ENCODE results near the gene MARVELD1.

The MARVELD1 gene

GRCh38 chr10:97737770-97738265, 24.3 kb downstream of the MARVELD1 start:
- TF ChIP-seq POLR2AphosphoS5 (IDR thresholded peaks at IDR 0.05; ENCODE audit: low read depth, low read length) (no peak), TAF1 (IDR thresholded peaks at IDR 0.05; ENCODE audit: borderline replicate concordance, insufficient read depth, low read length) (no peak), SIN3A (IDR thresholded peaks at IDR 0.05; ENCODE audit: borderline replicate concordance, insufficient read depth, low read length) (no peak)

- TF ChIP-seq POLR2AphosphoS5 (IDR thresholded peaks at IDR 0.05; ENCODE audit: low read depth, low read length) (no peak), TAF1 (IDR thresholded peaks at IDR 0.05; ENCODE audit: borderline replicate concordance, insufficient read depth, low read length) (no peak), SIN3A (IDR thresholded peaks at IDR 0.05; ENCODE audit: borderline replicate concordance, insufficient read depth, low read length) (no peak), FOXP2 (optimal IDR thresholded peaks at IDR 0.05; ENCODE audit: borderline replicate concordance, extremely low read depth, extremely low read length, insufficient read depth) (no peak), REST (IDR thresholded peaks at IDR 0.05; ENCODE audit: insufficient read depth in 1 of 2, low read depth in 2 of 2, low read length in 2 of 2) (no peak)
Observed at GRCh38 chr10:97738616-97739015, 25.1 kb downstream of the MARVELD1 start.

- TF ChIP-seq FOXP2 (optimal IDR thresholded peaks at IDR 0.05; ENCODE audit: borderline replicate concordance, extremely low read depth, extremely low read length, insufficient read depth) (no peak), REST (IDR thresholded peaks at IDR 0.05; ENCODE audit: insufficient read depth in 1 of 2, low read depth in 2 of 2, low read length in 2 of 2) (no peak), SIN3A (IDR thresholded peaks at IDR 0.05; ENCODE audit: borderline replicate concordance, insufficient read depth, low read length) (no peak), TAF1 (IDR thresholded peaks at IDR 0.05; ENCODE audit: borderline replicate concordance, insufficient read depth, low read length) (no peak), POLR2AphosphoS5 (IDR thresholded peaks at IDR 0.05; ENCODE audit: low read depth, low read length) (no peak)
Observed at GRCh38 chr10:97740613-97741012, 27.1 kb downstream of the MARVELD1 start.

DNA sequence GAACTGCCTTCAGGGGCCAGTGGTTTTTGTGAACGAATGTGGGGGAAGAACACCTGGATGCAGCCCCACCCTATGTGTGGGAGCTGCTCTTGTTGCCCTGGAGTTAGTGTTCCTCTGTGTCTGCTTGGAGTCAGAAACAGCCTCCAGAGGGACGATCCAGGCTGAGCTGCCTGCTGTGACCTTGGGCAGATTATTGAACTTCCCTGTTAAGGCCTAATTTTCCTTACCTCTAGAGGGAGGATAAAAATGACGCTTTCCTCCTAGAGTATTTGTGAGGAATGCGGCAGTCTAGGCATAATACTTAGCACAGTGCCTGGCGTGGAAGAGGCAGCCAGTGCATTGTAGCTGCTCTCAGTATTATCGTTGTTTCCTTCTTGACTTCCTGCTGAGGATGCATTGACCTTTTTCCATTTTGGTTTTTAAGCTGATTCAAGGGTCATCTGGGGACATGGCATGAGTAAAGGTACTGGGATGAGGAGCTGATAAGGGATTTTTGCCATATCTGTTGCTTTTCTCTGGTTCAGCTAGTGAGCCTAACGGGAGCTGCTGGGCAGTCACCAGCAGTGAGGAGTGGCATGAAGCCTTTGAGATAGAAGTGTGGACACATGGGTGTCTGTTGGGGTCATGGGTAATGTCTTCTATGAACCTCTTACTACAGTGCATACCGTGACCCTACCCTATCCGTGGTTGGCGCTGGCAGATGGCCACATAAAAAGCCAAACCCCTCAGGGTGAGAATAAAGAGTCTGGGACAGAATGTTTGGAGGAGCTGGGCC, 29.8 kb downstream of the MARVELD1 start:
- TF ChIP-seq REST (IDR thresholded peaks at IDR 0.05; ENCODE audit: insufficient read depth in 1 of 2, low read depth in 2 of 2, low read length in 2 of 2): no peak

DNA sequence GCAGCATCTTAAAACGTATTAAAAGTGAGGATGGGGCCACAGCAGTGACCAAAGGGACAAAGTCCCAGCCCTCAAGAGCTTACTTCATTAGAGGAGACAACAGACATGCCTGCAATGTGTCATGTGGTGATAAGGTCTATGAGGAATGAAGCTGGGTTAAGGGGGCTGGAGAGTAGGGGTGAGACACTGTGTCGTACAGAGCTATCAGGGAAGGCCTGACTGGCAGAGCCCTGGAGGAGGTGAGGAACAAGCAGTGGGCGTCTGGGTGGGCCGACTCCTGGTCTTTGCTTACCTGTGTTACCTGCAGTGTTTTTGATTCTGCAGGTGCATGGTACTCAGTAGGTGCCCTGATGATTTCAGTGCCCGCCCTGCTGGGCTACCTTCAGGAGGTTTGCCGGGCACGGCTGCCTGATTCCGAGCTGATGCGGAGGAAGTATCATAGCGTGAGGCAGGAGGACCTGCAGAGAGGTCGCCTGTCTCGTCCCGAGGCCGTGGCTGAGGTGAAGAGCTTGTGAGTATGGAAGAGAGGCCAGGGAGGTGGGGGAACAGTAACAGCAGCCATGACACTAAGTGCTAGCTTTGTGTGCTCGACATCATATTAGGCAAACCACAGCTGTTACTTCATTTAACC, 31.0 kb downstream of the MARVELD1 start:
- TF ChIP-seq POLR2AphosphoS5 (IDR thresholded peaks at IDR 0.05; ENCODE audit: low read depth, low read length): no peak
- TF ChIP-seq FOXP2 (optimal IDR thresholded peaks at IDR 0.05; ENCODE audit: borderline replicate concordance, extremely low read depth, extremely low read length, insufficient read depth): no peak
- TF ChIP-seq TAF1 (IDR thresholded peaks at IDR 0.05; ENCODE audit: borderline replicate concordance, insufficient read depth, low read length): no peak
- TF ChIP-seq SIN3A (IDR thresholded peaks at IDR 0.05; ENCODE audit: borderline replicate concordance, insufficient read depth, low read length): no peak
- no peak for TF ChIP-seq REST (IDR thresholded peaks at IDR 0.05; ENCODE audit: insufficient read depth in 1 of 2, low read depth in 2 of 2, low read length in 2 of 2)

All from PFSK-1 (cell line).